Esophagus squamous epithelium (tissue), 5 donors: Measurements from ENCODE around the gene WHRN. TPM values are rescaled to one million over a fixed set of nuclear protein-coding genes. Genes with fewer than 3 reads are reported as not detected.

Experiments
- DNase-seq: peaks from one replicate; lab custom pipeline; 2025; lab: John Stamatoyannopoulos, UW
- H3K27ac ChIP-seq, 4 donors: fragments of 200-600 bp; sonication (generic); one replicate each; pipeline ENCODE4 v1.5.1; 2016 to 2019; ENCODE audit warnings: mild to moderate bottlenecking in 1 of 4
- H3K27me3 ChIP-seq, 4 donors: fragments of 200-600 bp; sonication (generic); 1 replicate in 3 of 4; 2 replicates in 1 of 4; pipeline versions ENCODE4 v1.5.1 to v1.6.0; 2017 to 2021; ENCODE audit warnings: antibody characterized with exemption in 1 of 4
- H3K36me3 ChIP-seq, 3 donors: fragments of 200-600 bp; sonication (generic); one replicate each; pipeline ENCODE4 v1.5.1; 2016 to 2019
- H3K4me1 ChIP-seq, 3 donors: fragments of 200-600 bp; sonication (generic); one replicate each; pipeline ENCODE4 v1.5.1; 2017 to 2019
- H3K4me3 ChIP-seq, 4 donors: fragments of 200-600 bp; sonication (generic); 1 replicate in 3 of 4; 2 replicates in 1 of 4; pipeline ENCODE4 v1.5.1; 2016 to 2019; ENCODE audit warnings: mild to moderate bottlenecking in 2 of 4, moderate library complexity in 1 of 4
- H3K9me3 ChIP-seq, 3 donors: fragments of 200-600 bp; sonication (generic); one replicate each; pipeline ENCODE4 v1.5.1; 2016 to 2019
- CTCF ChIP-seq, 6 experiments: fragments of 450-650 bp in 4 of 6; fragments of 200-600 bp in 2 of 6; sonication (generic) in 2 of 6; IDR thresholded peaks; one replicate each; pipeline ENCODE4 v1.5.1; 2016 to 2019; ENCODE audit warnings: antibody characterized with exemption in 6 of 6, mild to moderate bottlenecking in 4 of 6, moderate library complexity in 4 of 6
- POLR2A ChIP-seq, 4 donors: fragments of 450-650 bp; IDR thresholded peaks; one replicate each; pipeline ENCODE4 v1.6.1; 2017; ENCODE audit warnings: antibody characterized with exemption in 4 of 4, mild to moderate bottlenecking in 4 of 4, moderate library complexity in 3 of 4
- WGBS, 2 donors: methylation state at CpG; one replicate each; pipeline ENCODE4 v1.1.5; 2018; 5-methylcytosine and 5-hydroxymethylcytosine counted together
- intact Hi-C: fragments of 100-400 bp; cut with DNase I; formaldehyde crosslinking; loops from one replicate; pipeline ENCODE4 v1.15.0; 2022
- total RNA-seq, 4 donors: library from RNA; depleted of rRNA; stranded (reverse); fragments of >200 nt; gene quantifications; one replicate each; pipeline ENCODE4 v1.1.0, GENCODE V29; 2016
- donor health status: DM: yes; HTN: yes; CAD: no.

The WHRN gene
- total RNA-seq, 4 donors from 2014 or later = 2.9 to 6.1 (median 3.4) TPM

- TF ChIP-seq POLR2A (IDR thresholded peaks at IDR 0.05) = no peak
- no peak for TF ChIP-seq CTCF (IDR thresholded peaks at IDR 0.05)
- Histone ChIP-seq H3K27me3 (no peaks in the 10 kb centered on the region), H3K4me3 (no peak overlapping the region), H3K27ac (no peak overlapping the region), H3K9me3 (no peaks in the 10 kb centered on the region), H3K36me3 (no peaks in the 10 kb centered on the region), H3K4me1 (peaks cover 0 to 25% (median 0%) of the 10 kb centered on the region in 3 donors)
- 46 to 61% methylated on average over 11 to 12 of the region's 12 CpGs for WGBS, 2 donors
- DNase-seq = no peak
- intact Hi-C loops = no loop called here
Measured at GRCh38 chr9:114452219-114453165, 52.8 kb downstream of the WHRN start.

DNA sequence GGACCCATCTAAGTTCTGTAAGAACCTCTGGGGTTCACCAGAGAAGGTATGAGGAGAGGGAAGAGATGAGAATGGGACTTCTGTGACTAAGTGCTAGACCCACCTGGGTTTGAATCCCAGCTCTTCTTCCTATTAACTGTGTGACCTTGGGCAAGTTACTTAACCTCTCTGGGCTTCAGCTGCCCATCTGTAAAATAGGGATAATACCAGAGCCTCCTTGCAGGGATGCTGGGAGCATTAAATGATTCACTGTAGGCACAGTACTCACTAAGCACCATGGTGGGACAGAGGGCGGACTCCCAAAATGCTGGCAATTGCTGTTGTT is 53.6 kb downstream of the WHRN start:
- DNase-seq = no peak
- Histone ChIP-seq H3K36me3 (no peaks in the 10 kb centered on the region), H3K27ac (no peak overlapping the region), H3K4me3 (no peak overlapping the region), H3K9me3 (no peaks in the 10 kb centered on the region), H3K27me3 (no peaks in the 10 kb centered on the region), H3K4me1 (peaks cover 0 to 25% (median 0%) of the 10 kb centered on the region in 3 donors)
- 100% methylated on average over 1 of the region's 1 CpG for WGBS, 2 donors
- no peak for TF ChIP-seq POLR2A (IDR thresholded peaks at IDR 0.05)
- TF ChIP-seq CTCF (IDR thresholded peaks at IDR 0.05) = no peak
- intact Hi-C loops = no loop called here

DNA sequence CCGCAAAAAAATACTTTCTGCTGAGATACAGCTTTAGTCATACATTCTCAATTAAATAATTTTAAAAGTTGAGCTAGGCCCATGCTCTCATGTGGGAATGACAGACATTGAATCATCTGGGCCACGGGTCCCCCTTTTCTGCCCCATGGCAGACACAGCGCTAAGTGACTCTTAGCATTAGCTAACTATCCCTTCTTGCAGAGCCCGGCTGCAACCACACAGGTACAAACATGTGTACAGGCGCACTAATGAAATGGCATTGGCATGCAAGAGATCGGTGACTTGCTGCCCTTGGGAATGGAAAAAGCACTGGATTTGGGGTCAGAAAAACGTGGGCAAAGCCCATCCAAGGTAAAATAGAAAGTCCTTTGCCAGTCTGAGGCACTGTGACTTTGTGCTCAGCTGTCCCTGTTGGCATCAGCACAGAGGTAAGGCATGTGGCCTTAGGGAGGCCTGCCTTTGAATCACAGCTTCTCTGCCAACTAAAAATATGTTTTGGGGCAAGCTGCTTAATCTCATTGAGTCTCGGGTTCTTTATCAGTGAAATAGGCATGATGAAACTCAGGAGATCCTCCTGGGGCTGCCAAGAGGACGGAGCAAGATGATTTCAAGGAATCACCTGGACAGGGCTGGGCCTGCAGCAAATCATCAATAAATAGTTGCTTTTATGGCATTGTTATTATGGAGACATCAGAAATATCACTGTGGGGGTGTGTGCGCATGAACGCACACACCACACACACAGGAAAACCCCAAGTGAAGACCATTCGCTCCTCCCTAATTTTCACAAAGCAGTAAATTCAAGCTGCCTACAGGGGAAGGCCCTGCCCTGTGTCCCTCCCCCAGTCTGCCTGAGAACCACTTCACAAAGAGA is 54.2 kb downstream of the WHRN start:
- Histone ChIP-seq H3K9me3 (no peaks in the 10 kb centered on the region), H3K27ac (no peak overlapping the region), H3K4me1 (peaks cover 0 to 25% (median 0%) of the 10 kb centered on the region in 3 donors), H3K27me3 (no peaks in the 10 kb centered on the region), H3K36me3 (no peaks in the 10 kb centered on the region), H3K4me3 (no peak overlapping the region)
- intact Hi-C loops = no loop called here
- 55 to 65% methylated on average over 12 of the region's 12 CpGs for WGBS, 2 donors
- DNase-seq = no peak
- TF ChIP-seq POLR2A (IDR thresholded peaks at IDR 0.05) (no peak), CTCF (IDR thresholded peaks at IDR 0.05) (no peak)

- H3K4me3 ChIP-seq = no peak overlapping the region
- peaks cover 0 to 25% (median 0%) of the 10 kb centered on the region in 3 donors for H3K4me1 ChIP-seq
- intact Hi-C loops = no loop called here
- H3K27me3 ChIP-seq = no peaks in the 10 kb centered on the region
- no peak overlapping the region for H3K27ac ChIP-seq
- no peak for TF ChIP-seq CTCF (IDR thresholded peaks at IDR 0.05)
- TF ChIP-seq POLR2A (IDR thresholded peaks at IDR 0.05) = no peak
- no peak for DNase-seq
- H3K36me3 ChIP-seq = no peaks in the 10 kb centered on the region
- 73% methylated on average over 3 of the region's 3 CpGs; no CpG with 5 or more reads in 1 of the 2 donors for WGBS, 2 donors
- no peaks in the 10 kb centered on the region for H3K9me3 ChIP-seq
Measured at GRCh38 chr9:114450181-114450580, 55.1 kb downstream of the WHRN start.
